ENCODE measurements around the gene SQOR.

DNA sequence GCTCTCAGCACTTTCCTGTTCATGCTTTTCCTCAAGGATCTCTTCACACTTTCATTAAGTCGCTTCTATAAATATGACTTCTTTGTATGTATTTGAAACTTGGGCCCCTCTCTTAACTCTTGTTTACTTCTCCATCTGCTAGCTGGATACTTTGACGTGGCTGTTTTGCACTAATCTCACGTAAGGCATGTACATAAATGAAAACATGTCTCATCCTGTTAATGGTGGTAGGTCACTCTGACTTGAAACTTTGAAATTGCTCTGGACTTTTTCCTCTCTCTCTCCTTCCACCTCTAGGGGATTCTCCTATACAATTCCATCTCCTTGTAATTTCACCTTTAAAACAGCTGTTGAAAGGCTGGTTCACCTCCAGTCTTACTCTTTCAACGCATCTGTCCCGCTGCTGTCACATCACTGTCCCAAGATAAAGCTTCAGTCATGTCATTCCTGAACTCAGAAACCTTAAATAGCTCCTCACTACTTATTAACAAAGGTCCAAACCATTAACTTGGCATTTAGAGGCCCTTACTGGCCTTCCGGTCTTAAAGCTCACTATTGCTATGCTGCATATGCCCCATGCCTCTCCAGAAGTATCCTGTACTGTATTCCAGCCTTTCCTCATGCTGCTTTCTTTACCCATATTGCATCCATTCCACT is 46.5 kb upstream of the SQOR start:
- TF ChIP-seq CTCF (conservative IDR thresholded peaks at IDR 0.05 in 1 of 2, IDR thresholded peaks at IDR 0.05 in 1 of 2; ENCODE audit: extremely low read depth in 1 of 2, insufficient read depth in 1 of 2, low read depth in 1 of 2, low read length in 2 of 2) = no peak
- TF ChIP-seq EZH2 (IDR thresholded peaks at IDR 0.05; ENCODE audit: borderline replicate concordance, low read length) = no peak
